A673 (cell line): Measurements from ENCODE around the gene DIP2C. TPM values are rescaled to one million over a fixed set of nuclear protein-coding genes. Genes with fewer than 3 reads are reported as not detected.

ENCODE experiments used
- BruUV-seq: library from RNA; stranded (reverse); fragments of 400-500 nt; replicated peaks from 2 replicates; lab custom pipeline; 2021; lab: Mats Ljungman, UMichigan
- CTCF ChIA-PET: fragments of 300-600 bp; sonication (Branson Sonifier 250); formaldehyde crosslinking; loops from one replicate; lab custom pipeline; 2022; ENCODE audit warnings: antibody characterized with exemption; lab: Charles Lee
- POLR2A ChIA-PET: fragments of 300-600 bp; sonication (Branson Sonifier 250); formaldehyde crosslinking; loops from one replicate; lab custom pipeline; 2022; ENCODE audit warnings: antibody characterized with exemption; ENCODE audit not compliant: low non-redundant PET; lab: Charles Lee
- DNase-seq: peaks from one replicate; pipeline ENCODE4 v3.0.0-alpha.2; 2015; ENCODE audit warnings: low spot score
- H3K27ac ChIP-seq: fragments of 200-600 bp; sonication (generic); 2 replicates; pipeline ENCODE4 v1.5.1; 2016; ENCODE audit warnings: mixed run types, low read depth, mild to moderate bottlenecking, mixed read lengths, antibody characterized with exemption, low read length; ENCODE audit not compliant: poor library complexity, severe bottlenecking
- H3K27me3 ChIP-seq: fragments of 200-600 bp; sonication (generic); replicated peaks from 2 replicates; pipeline ENCODE4 v1.6.1; 2017; ENCODE audit warnings: mixed run types, low read depth, mild to moderate bottlenecking, mixed read lengths, antibody characterized with exemption, low read length; ENCODE audit not compliant: insufficient read depth, poor library complexity
- H3K36me3 ChIP-seq: fragments of 200-600 bp; sonication (generic); 2 replicates; pipeline ENCODE4 v1.6.1; 2016; ENCODE audit warnings: mixed run types, mild to moderate bottlenecking, mixed read lengths, antibody characterized with exemption, low read length; ENCODE audit not compliant: insufficient read depth, poor library complexity, severe bottlenecking
- H3K4me1 ChIP-seq: fragments of 200-600 bp; sonication (generic); 2 replicates; pipeline ENCODE4 v1.6.1; 2017; ENCODE audit warnings: mixed run types, mild to moderate bottlenecking, mixed read lengths, antibody characterized with exemption, low read length; ENCODE audit not compliant: insufficient read depth, poor library complexity, severe bottlenecking
- H3K4me3 ChIP-seq: fragments of 200-600 bp; sonication (generic); 2 replicates; pipeline ENCODE4 v1.5.1; 2016; ENCODE audit warnings: low read depth, mixed run types, mild to moderate bottlenecking, mixed read lengths, low read length; ENCODE audit not compliant: poor library complexity, severe bottlenecking
- H3K9me3 ChIP-seq: fragments of 200-600 bp; sonication (generic); 2 replicates; pipeline ENCODE4 v1.6.1; 2016; ENCODE audit warnings: mixed run types, low read depth, mild to moderate bottlenecking, mixed read lengths, antibody characterized with exemption, low read length; ENCODE audit not compliant: poor library complexity, severe bottlenecking
- EZH2 ChIP-seq: fragments of 200-600 bp; sonication (generic); IDR thresholded peaks from 2 replicates; pipeline ENCODE4 v1.6.1; 2017; ENCODE audit warnings: borderline replicate concordance, low read depth, mild to moderate bottlenecking, mixed read lengths, antibody characterized with exemption, low read length; ENCODE audit not compliant: poor library complexity, severe bottlenecking
- intact Hi-C: fragments of 100-400 bp; cut with micrococcal nuclease; formaldehyde crosslinking; loops from one replicate; pipeline ENCODE4 v1.10.0; 2022; ENCODE audit not compliant: unreplicated experiment
- total RNA-seq: library from RNA; stranded (reverse); gene quantifications from 2 replicates; pipeline ENCODE4 v1.2.3, GENCODE V29; 2021
- TF ChIP-seq, protein P1 (sequence below): fragments of 300-800, 200-600 bp; sonication (generic); conservative IDR thresholded peaks from 2 replicates; pipeline ENCODE4 v1.5.1; 2017; ENCODE audit warnings: low read depth, mild to moderate bottlenecking, antibody characterized with exemption, low read length, moderate library complexity, mixed read lengths

The DIP2C gene
- total RNA-seq, 1 experiment from 2014 or later = 13.2 TPM

DNA sequence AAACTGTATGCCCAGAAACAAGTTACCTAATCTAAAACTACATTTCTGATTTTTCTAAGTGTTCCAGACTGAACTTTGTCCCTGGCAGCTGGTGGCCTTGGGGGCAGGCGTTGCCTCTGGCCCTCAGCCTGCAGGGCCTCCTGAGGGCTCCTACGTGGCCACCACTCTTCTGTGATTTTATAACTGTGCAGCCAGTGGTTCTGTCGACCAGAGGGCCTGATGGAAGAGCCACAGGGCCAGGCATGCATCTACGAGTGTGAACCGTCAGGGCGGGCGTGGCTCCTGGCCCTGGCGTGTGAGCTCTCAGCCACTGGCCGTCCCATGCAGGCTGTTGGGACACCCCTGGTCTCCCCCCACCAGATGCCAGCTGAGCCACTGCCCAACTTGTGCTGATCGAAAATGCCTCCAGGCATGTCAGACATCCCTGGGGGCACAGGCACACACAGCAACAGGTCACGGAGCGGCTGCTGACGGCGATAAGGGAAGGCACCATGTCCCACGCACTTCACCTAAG, 380.8 kb downstream of the DIP2C start:
- POLR2A ChIA-PET = no interaction called here
- Histone ChIP-seq H3K4me3 (no peak overlapping the region), H3K4me1 (peaks cover 25% of the 10 kb centered on the region), H3K27me3 (no peaks in the 10 kb centered on the region), H3K36me3 (no peaks in the 10 kb centered on the region), H3K27ac (no peak overlapping the region), H3K9me3 (no peaks in the 10 kb centered on the region)
- CTCF ChIA-PET = no interaction called here
- intact Hi-C loops = no loop called here
- no TSS peak for BruUV-seq
- DNase-seq = no peak
- TF ChIP-seq EZH2 = no peak
- TF ChIP-seq, protein P1, sequence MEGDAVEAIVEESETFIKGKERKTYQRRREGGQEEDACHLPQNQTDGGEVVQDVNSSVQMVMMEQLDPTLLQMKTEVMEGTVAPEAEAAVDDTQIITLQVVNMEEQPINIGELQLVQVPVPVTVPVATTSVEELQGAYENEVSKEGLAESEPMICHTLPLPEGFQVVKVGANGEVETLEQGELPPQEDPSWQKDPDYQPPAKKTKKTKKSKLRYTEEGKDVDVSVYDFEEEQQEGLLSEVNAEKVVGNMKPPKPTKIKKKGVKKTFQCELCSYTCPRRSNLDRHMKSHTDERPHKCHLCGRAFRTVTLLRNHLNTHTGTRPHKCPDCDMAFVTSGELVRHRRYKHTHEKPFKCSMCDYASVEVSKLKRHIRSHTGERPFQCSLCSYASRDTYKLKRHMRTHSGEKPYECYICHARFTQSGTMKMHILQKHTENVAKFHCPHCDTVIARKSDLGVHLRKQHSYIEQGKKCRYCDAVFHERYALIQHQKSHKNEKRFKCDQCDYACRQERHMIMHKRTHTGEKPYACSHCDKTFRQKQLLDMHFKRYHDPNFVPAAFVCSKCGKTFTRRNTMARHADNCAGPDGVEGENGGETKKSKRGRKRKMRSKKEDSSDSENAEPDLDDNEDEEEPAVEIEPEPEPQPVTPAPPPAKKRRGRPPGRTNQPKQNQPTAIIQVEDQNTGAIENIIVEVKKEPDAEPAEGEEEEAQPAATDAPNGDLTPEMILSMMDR = no peak

DNA sequence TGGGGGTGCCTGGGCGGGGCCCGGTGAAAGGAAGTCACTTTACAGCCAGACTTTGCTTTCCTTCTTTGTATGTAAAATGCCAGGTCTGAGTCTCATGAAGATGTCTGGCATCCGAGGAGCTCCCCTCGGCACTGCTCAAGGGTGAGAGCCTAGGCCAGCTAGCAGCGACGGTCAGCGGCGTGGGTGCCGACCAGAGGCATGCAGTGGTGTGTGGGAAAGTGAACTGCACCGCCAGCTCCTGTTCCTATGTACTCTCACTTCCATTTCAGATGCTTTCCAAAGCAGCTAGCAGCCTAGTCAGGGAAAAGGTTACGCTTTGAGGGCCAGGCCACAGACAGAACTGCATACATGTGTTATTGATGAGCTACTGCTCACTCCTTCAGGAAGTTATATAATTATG, 381.4 kb downstream of the DIP2C start:
- no peaks in the 10 kb centered on the region for H3K9me3 ChIP-seq
- intact Hi-C loops = no loop called here
- ChIA-PET CTCF (no interaction called here), POLR2A (no interaction called here)
- H3K4me3 ChIP-seq = no peak overlapping the region
- no peak for TF ChIP-seq EZH2
- TF ChIP-seq, protein P1 = no peak
- DNase-seq = no peak
- H3K4me1 ChIP-seq = peaks cover 25% of the 10 kb centered on the region
- H3K27ac ChIP-seq = peak overlapping the region; percentile 81
- H3K36me3 ChIP-seq = no peaks in the 10 kb centered on the region
- no peaks in the 10 kb centered on the region for H3K27me3 ChIP-seq
- BruUV-seq = no TSS peak

DNA sequence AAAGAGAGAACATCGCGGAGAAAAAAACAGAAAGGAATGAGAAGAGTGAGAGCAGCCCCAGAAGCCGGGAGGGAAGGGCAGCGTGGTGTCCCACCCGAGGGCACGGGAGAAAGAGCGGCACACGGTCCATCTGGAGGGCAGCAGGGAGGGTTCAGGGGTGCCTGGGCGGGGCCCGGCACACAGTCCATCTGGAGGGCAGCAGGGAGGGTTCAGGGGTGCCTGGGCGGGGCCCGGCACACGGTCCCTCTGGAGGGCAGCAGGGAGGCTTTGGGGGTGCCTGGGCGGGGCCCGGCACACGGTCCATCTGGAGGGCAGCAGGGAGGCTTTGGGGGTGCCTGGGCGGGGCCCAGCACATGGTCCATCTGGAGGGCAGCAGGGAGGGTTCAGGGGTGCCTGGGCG, 381.8 kb downstream of the DIP2C start:
- no TSS peak for BruUV-seq
- Histone ChIP-seq H3K36me3 (no peaks in the 10 kb centered on the region), H3K4me1 (peaks cover 25% of the 10 kb centered on the region), H3K9me3 (no peaks in the 10 kb centered on the region), H3K27me3 (no peaks in the 10 kb centered on the region), H3K27ac (peak overlapping the region; percentile 81), H3K4me3 (no peak overlapping the region)
- DNase-seq = no peak
- POLR2A ChIA-PET = no interaction called here
- CTCF ChIA-PET = no interaction called here
- TF ChIP-seq EZH2 = no peak
- intact Hi-C loops = no loop called here

DNA sequence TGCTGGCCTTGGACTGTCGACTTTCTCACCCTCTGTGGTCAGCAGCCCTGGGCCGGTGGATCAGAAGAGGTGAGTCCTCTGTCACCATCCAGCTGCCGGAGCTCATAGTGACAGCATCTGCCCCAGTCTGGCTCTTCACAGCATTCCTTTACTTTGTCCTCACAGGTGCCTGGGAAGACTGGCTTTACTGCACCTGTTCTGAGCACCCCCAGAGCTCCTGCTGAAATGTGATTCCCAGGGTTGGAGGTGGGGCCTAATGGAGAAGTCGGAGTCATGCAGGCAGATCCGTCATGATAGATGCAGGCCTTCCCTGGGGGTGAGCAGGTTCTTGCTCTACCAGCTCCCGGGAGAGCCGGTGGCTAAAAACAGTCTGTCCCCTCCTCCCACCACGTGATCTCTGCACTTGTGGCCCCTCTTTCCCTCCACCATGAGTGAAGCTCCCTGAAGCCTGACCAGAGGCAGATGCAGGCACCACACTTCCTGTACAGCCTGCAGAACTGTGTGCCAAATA, 382.7 kb downstream of the DIP2C start:
- peaks cover 25% of the 10 kb centered on the region for H3K4me1 ChIP-seq
- no peaks in the 10 kb centered on the region for H3K36me3 ChIP-seq
- H3K27me3 ChIP-seq = no peaks in the 10 kb centered on the region
- no peaks in the 10 kb centered on the region for H3K9me3 ChIP-seq
- no peak overlapping the region for H3K4me3 ChIP-seq
- intact Hi-C loops = no loop called here
- ChIA-PET POLR2A (no interaction called here), CTCF (no interaction called here)
- no TSS peak for BruUV-seq
- no peak for DNase-seq
- H3K27ac ChIP-seq = peak overlapping the region; percentile 81
- TF ChIP-seq, protein P1 = no peak
- TF ChIP-seq EZH2 = no peak
